ENCODE data around the gene TCTN2. TPM values are rescaled to one million over a fixed set of nuclear protein-coding genes. Genes with fewer than 3 reads are reported as not detected.

The TCTN2 gene
- total RNA-seq, 1 donor from 2014 or later: 16.8 TPM

- TF ChIP-seq CTCF (IDR thresholded peaks at IDR 0.05; ENCODE audit: unreplicated experiment): no peak
- Mint-ChIP-seq H3K9me3 (no peaks in the 10 kb centered on the region), H3K27ac (no peak overlapping the region), H3K27me3 (ENCODE audit: low read depth) (no peaks in the 10 kb centered on the region), H3K36me3 (peaks cover 39% of the 10 kb centered on the region), H3K4me1 (peaks cover 6% of the 10 kb centered on the region), H3K4me3 (no peak overlapping the region)
- no peak for DNase-seq (ENCODE audit: low spot score in 2 of 2, unreplicated experiment in 2 of 2)
Measured at GRCh38 chr12:123676616-123677320, 5.9 kb downstream of the TCTN2 start.

GRCh38 chr12:123678981-123679380, 8.1 kb downstream of the TCTN2 start:
- TF ChIP-seq CTCF (IDR thresholded peaks at IDR 0.05; ENCODE audit: unreplicated experiment): no peak
- H3K4me3 Mint-ChIP-seq: no peak overlapping the region
- DNase-seq (ENCODE audit: low spot score in 2 of 2, unreplicated experiment in 2 of 2): no peak
- H3K27ac Mint-ChIP-seq: no peak overlapping the region
- H3K4me1 Mint-ChIP-seq: no peaks in the 10 kb centered on the region
- no peaks in the 10 kb centered on the region for H3K9me3 Mint-ChIP-seq
- H3K36me3 Mint-ChIP-seq: peaks cover 41% of the 10 kb centered on the region
- H3K27me3 Mint-ChIP-seq (ENCODE audit: low read depth): no peaks in the 10 kb centered on the region

- no peak overlapping the region for H3K4me3 Mint-ChIP-seq
- no peaks in the 10 kb centered on the region for H3K4me1 Mint-ChIP-seq
- no peaks in the 10 kb centered on the region for H3K9me3 Mint-ChIP-seq
- no peak overlapping the region for H3K27ac Mint-ChIP-seq
- TF ChIP-seq CTCF (IDR thresholded peaks at IDR 0.05; ENCODE audit: unreplicated experiment): no peak
- H3K27me3 Mint-ChIP-seq (ENCODE audit: low read depth): no peaks in the 10 kb centered on the region
- DNase-seq (ENCODE audit: low spot score in 2 of 2, unreplicated experiment in 2 of 2): no peak
- peaks cover 36% of the 10 kb centered on the region for H3K36me3 Mint-ChIP-seq
Measured at GRCh38 chr12:123681605-123682004, 10.7 kb downstream of the TCTN2 start.

- Mint-ChIP-seq H3K4me3 (no peak overlapping the region), H3K27me3 (ENCODE audit: low read depth) (no peaks in the 10 kb centered on the region), H3K9me3 (no peaks in the 10 kb centered on the region), H3K36me3 (peaks cover 30% of the 10 kb centered on the region), H3K27ac (no peak overlapping the region), H3K4me1 (no peaks in the 10 kb centered on the region)
- DNase-seq (ENCODE audit: low spot score in 2 of 2, unreplicated experiment in 2 of 2): no peak
- no peak for TF ChIP-seq CTCF (IDR thresholded peaks at IDR 0.05; ENCODE audit: unreplicated experiment)
Measured at GRCh38 chr12:123683964-123684363, 13.1 kb downstream of the TCTN2 start.

GRCh38 chr12:123686636-123687190, 15.8 kb downstream of the TCTN2 start:
- H3K4me3 Mint-ChIP-seq: no peak overlapping the region
- H3K27ac Mint-ChIP-seq: no peak overlapping the region
- H3K9me3 Mint-ChIP-seq: no peaks in the 10 kb centered on the region

More at GRCh38 chr12:123686636-123687190, 15.8 kb downstream of the TCTN2 start:
- TF ChIP-seq CTCF (IDR thresholded peaks at IDR 0.05; ENCODE audit: unreplicated experiment): no peak
- H3K36me3 Mint-ChIP-seq: peaks cover 29% of the 10 kb centered on the region
- H3K4me1 Mint-ChIP-seq: no peaks in the 10 kb centered on the region
- DNase-seq (ENCODE audit: low spot score in 2 of 2, unreplicated experiment in 2 of 2): no peak
- no peaks in the 10 kb centered on the region for H3K27me3 Mint-ChIP-seq (ENCODE audit: low read depth)
